ENCODE results near the gene NTM.

NTM gene

GRCh38 chr11:131389582-131389981, 19.2 kb downstream of the NTM start:
- H3K9me3 Mint-ChIP-seq: no peaks in the 10 kb centered on the region
- no peak overlapping the region for H3K4me3 Mint-ChIP-seq
- intact Hi-C loops (cut with micrococcal nuclease): no loop called here
- H3K27ac Mint-ChIP-seq: no peak overlapping the region
- H3K4me1 Mint-ChIP-seq (ENCODE audit: low read depth): no peaks in the 10 kb centered on the region
- H3K36me3 Mint-ChIP-seq (ENCODE audit: low read depth): no peaks in the 10 kb centered on the region
- no peaks in the 10 kb centered on the region for H3K27me3 Mint-ChIP-seq

GRCh38 chr11:131391176-131391575, 20.8 kb downstream of the NTM start:
- no peaks in the 10 kb centered on the region for H3K4me1 Mint-ChIP-seq (ENCODE audit: low read depth)
- no peaks in the 10 kb centered on the region for H3K9me3 Mint-ChIP-seq
- no peaks in the 10 kb centered on the region for H3K27me3 Mint-ChIP-seq
- no peak overlapping the region for H3K4me3 Mint-ChIP-seq
- no peaks in the 10 kb centered on the region for H3K36me3 Mint-ChIP-seq (ENCODE audit: low read depth)
- intact Hi-C loops (cut with micrococcal nuclease): no loop called here
- H3K27ac Mint-ChIP-seq: no peak overlapping the region

GRCh38 chr11:131392528-131393255, 22.3 kb downstream of the NTM start:
- Mint-ChIP-seq H3K36me3 (ENCODE audit: low read depth) (no peaks in the 10 kb centered on the region), H3K27ac (no peak overlapping the region), H3K9me3 (no peaks in the 10 kb centered on the region), H3K4me3 (no peak overlapping the region), H3K4me1 (ENCODE audit: low read depth) (no peaks in the 10 kb centered on the region), H3K27me3 (peaks cover 2% of the 10 kb centered on the region)
- intact Hi-C loops (cut with micrococcal nuclease): no loop called here

GRCh38 chr11:131393691-131394090, 23.3 kb downstream of the NTM start:
- Mint-ChIP-seq H3K36me3 (ENCODE audit: low read depth) (no peaks in the 10 kb centered on the region), H3K4me1 (ENCODE audit: low read depth) (no peaks in the 10 kb centered on the region), H3K4me3 (no peak overlapping the region), H3K9me3 (no peaks in the 10 kb centered on the region), H3K27me3 (peaks cover 2% of the 10 kb centered on the region), H3K27ac (no peak overlapping the region)
- intact Hi-C loops (cut with micrococcal nuclease): no loop called here

GRCh38 chr11:131397675-131398074, 27.3 kb downstream of the NTM start:
- Mint-ChIP-seq H3K4me1 (ENCODE audit: low read depth) (peaks cover 7% of the 10 kb centered on the region), H3K36me3 (ENCODE audit: low read depth) (no peaks in the 10 kb centered on the region), H3K27ac (no peak overlapping the region), H3K9me3 (no peaks in the 10 kb centered on the region), H3K4me3 (no peak overlapping the region), H3K27me3 (peaks cover 2% of the 10 kb centered on the region)
- intact Hi-C loops (cut with micrococcal nuclease): no loop called here

GRCh38 chr11:131402040-131402439, 31.6 kb downstream of the NTM start:
- Mint-ChIP-seq H3K9me3 (no peaks in the 10 kb centered on the region), H3K4me3 (no peak overlapping the region), H3K27ac (no peak overlapping the region), H3K27me3 (peaks cover 2% of the 10 kb centered on the region), H3K4me1 (ENCODE audit: low read depth) (peaks cover 7% of the 10 kb centered on the region), H3K36me3 (ENCODE audit: low read depth) (no peaks in the 10 kb centered on the region)
- intact Hi-C loops (cut with micrococcal nuclease): no loop called here

- Mint-ChIP-seq H3K4me3 (no peak overlapping the region), H3K27me3 (no peaks in the 10 kb centered on the region), H3K9me3 (no peaks in the 10 kb centered on the region), H3K27ac (no peak overlapping the region), H3K4me1 (ENCODE audit: low read depth) (peaks cover 7% of the 10 kb centered on the region), H3K36me3 (ENCODE audit: low read depth) (no peaks in the 10 kb centered on the region)
- intact Hi-C loops (cut with micrococcal nuclease): no loop called here
Measured at GRCh38 chr11:131404010-131404409, 33.6 kb downstream of the NTM start.

- intact Hi-C loops (cut with micrococcal nuclease): loop anchor here (5.0 kb wide), 1 partner anchor 264 kb away; no protein-coding TSS in a partner anchor
- Mint-ChIP-seq H3K4me3 (no peak overlapping the region), H3K27ac (no peak overlapping the region), H3K4me1 (ENCODE audit: low read depth) (no peaks in the 10 kb centered on the region), H3K36me3 (ENCODE audit: low read depth) (no peaks in the 10 kb centered on the region), H3K9me3 (no peaks in the 10 kb centered on the region), H3K27me3 (peaks cover 1% of the 10 kb centered on the region)
Measured at GRCh38 chr11:131408025-131408640, 37.7 kb downstream of the NTM start.

GRCh38 chr11:131409345-131409744, 38.9 kb downstream of the NTM start:
- no peak overlapping the region for H3K27ac Mint-ChIP-seq
- no peaks in the 10 kb centered on the region for H3K4me1 Mint-ChIP-seq (ENCODE audit: low read depth)
- H3K36me3 Mint-ChIP-seq (ENCODE audit: low read depth): no peaks in the 10 kb centered on the region
- H3K4me3 Mint-ChIP-seq: no peak overlapping the region
- peaks cover 2% of the 10 kb centered on the region for H3K27me3 Mint-ChIP-seq
- intact Hi-C loops (cut with micrococcal nuclease): loop anchor here (5.0 kb wide), 1 partner anchor 263 kb away; no protein-coding TSS in a partner anchor
- H3K9me3 Mint-ChIP-seq: no peaks in the 10 kb centered on the region

GRCh38 chr11:131411636-131412035, 41.2 kb downstream of the NTM start:
- H3K4me1 Mint-ChIP-seq (ENCODE audit: low read depth): no peaks in the 10 kb centered on the region
- no peak overlapping the region for H3K4me3 Mint-ChIP-seq
- peaks cover 2% of the 10 kb centered on the region for H3K27me3 Mint-ChIP-seq
- intact Hi-C loops (cut with micrococcal nuclease): no loop called here
- no peaks in the 10 kb centered on the region for H3K9me3 Mint-ChIP-seq
- H3K27ac Mint-ChIP-seq: no peak overlapping the region
- no peaks in the 10 kb centered on the region for H3K36me3 Mint-ChIP-seq (ENCODE audit: low read depth)

GRCh38 chr11:131412061-131412460, 41.6 kb downstream of the NTM start:
- no peaks in the 10 kb centered on the region for H3K4me1 Mint-ChIP-seq (ENCODE audit: low read depth)
- no peaks in the 10 kb centered on the region for H3K36me3 Mint-ChIP-seq (ENCODE audit: low read depth)
- peaks cover 2% of the 10 kb centered on the region for H3K27me3 Mint-ChIP-seq
- no peak overlapping the region for H3K4me3 Mint-ChIP-seq
- H3K27ac Mint-ChIP-seq: no peak overlapping the region
- no peaks in the 10 kb centered on the region for H3K9me3 Mint-ChIP-seq
- intact Hi-C loops (cut with micrococcal nuclease): no loop called here

- no peak overlapping the region for H3K4me3 Mint-ChIP-seq
- no peaks in the 10 kb centered on the region for H3K36me3 Mint-ChIP-seq (ENCODE audit: low read depth)
- intact Hi-C loops (cut with micrococcal nuclease): no loop called here
- H3K4me1 Mint-ChIP-seq (ENCODE audit: low read depth): no peaks in the 10 kb centered on the region
- H3K27ac Mint-ChIP-seq: no peak overlapping the region
- no peaks in the 10 kb centered on the region for H3K9me3 Mint-ChIP-seq
- H3K27me3 Mint-ChIP-seq: peaks cover 2% of the 10 kb centered on the region
Measured at GRCh38 chr11:131413217-131413616, 42.8 kb downstream of the NTM start.

GRCh38 chr11:131418189-131418588, 47.8 kb downstream of the NTM start:
- H3K4me3 Mint-ChIP-seq: no peak overlapping the region
- H3K9me3 Mint-ChIP-seq: no peaks in the 10 kb centered on the region
- H3K27ac Mint-ChIP-seq: no peak overlapping the region
- intact Hi-C loops (cut with micrococcal nuclease): no loop called here
- H3K27me3 Mint-ChIP-seq: peaks cover 4% of the 10 kb centered on the region
- no peaks in the 10 kb centered on the region for H3K36me3 Mint-ChIP-seq (ENCODE audit: low read depth)
- H3K4me1 Mint-ChIP-seq (ENCODE audit: low read depth): no peaks in the 10 kb centered on the region

GRCh38 chr11:131421066-131421855, 50.8 kb downstream of the NTM start:
- Mint-ChIP-seq H3K4me3 (no peak overlapping the region), H3K36me3 (ENCODE audit: low read depth) (no peaks in the 10 kb centered on the region)

More at GRCh38 chr11:131421066-131421855, 50.8 kb downstream of the NTM start:
- Mint-ChIP-seq H3K9me3 (no peaks in the 10 kb centered on the region), H3K27ac (no peak overlapping the region), H3K27me3 (peaks cover 3% of the 10 kb centered on the region), H3K4me1 (ENCODE audit: low read depth) (no peaks in the 10 kb centered on the region)
- intact Hi-C loops (cut with micrococcal nuclease): no loop called here
